CD4-positive, alpha-beta T cell treated with Interleukin-4 for 1 hour (primary cell): ENCODE measurements around the gene PPCS.

Source experiments
- DNase-seq, 2 donors: peaks; one replicate each; pipeline ENCODE4 v3.0.0-alpha.2; 2020 to 2022

PPCS gene

GRCh38 chr1:42456010-42456753 is at the start of gene PPCS, which contains the start of gene ZMYND12:
TSS of gene PPCS (plus strand) at chr1:42456543. CDS start at chr1:42456566, 23 bp downstream.
TSS of gene ZMYND12 (minus strand) at chr1:42456022. CDS start at chr1:42455997, 25 bp downstream.
- peak; percentile 91 for DNase-seq

- no peak for DNase-seq
Measured at GRCh38 chr1:42414551-42415496, 41.5 kb upstream of the PPCS start.

GRCh38 chr1:42417166-42417565 is 39.2 kb upstream of the PPCS start:
- no peak for DNase-seq

- DNase-seq, result no peak
Measured at GRCh38 chr1:42418516-42418915, 37.8 kb upstream of the PPCS start.

GRCh38 chr1:42419126-42419821 is 37.1 kb upstream of the PPCS start:
- DNase-seq, result no peak

GRCh38 chr1:42420121-42420520 is 36.2 kb upstream of the PPCS start:
- no peak for DNase-seq

GRCh38 chr1:42420911-42421585 is 35.3 kb upstream of the PPCS start:
- no peak for DNase-seq

GRCh38 chr1:42422737-42423136 is 33.6 kb upstream of the PPCS start:
- no peak for DNase-seq

GRCh38 chr1:42423681-42424080 is 32.7 kb upstream of the PPCS start:
- no peak for DNase-seq

GRCh38 chr1:42424201-42424600 is 32.1 kb upstream of the PPCS start:
- DNase-seq, result no peak

- no peak for DNase-seq
Measured at GRCh38 chr1:42427240-42427639, 29.1 kb upstream of the PPCS start.

- DNase-seq, result no peak
Measured at GRCh38 chr1:42429603-42430002, 26.7 kb upstream of the PPCS start.

GRCh38 chr1:42430286-42431135 is 25.8 kb upstream of the PPCS start:
- no peak for DNase-seq

GRCh38 chr1:42431514-42431913 is 24.8 kb upstream of the PPCS start:
- DNase-seq, result no peak

- DNase-seq, result no peak
Measured at GRCh38 chr1:42432714-42433113, 23.6 kb upstream of the PPCS start.

GRCh38 chr1:42433369-42433768 is 23.0 kb upstream of the PPCS start:
- no peak for DNase-seq

GRCh38 chr1:42434340-42434739 is 22.0 kb upstream of the PPCS start:
- DNase-seq, result no peak

- no peak for DNase-seq
Measured at GRCh38 chr1:42439940-42440339, 16.4 kb upstream of the PPCS start.

- DNase-seq, result no peak
Measured at GRCh38 chr1:42442662-42443061, 13.7 kb upstream of the PPCS start.

- DNase-seq, result no peak
Measured at GRCh38 chr1:42449256-42449655, 7.1 kb upstream of the PPCS start.

- no peak for DNase-seq
Measured at GRCh38 chr1:42450061-42450460, 6.3 kb upstream of the PPCS start.

- DNase-seq, result no peak
Measured at GRCh38 chr1:42453386-42453785, 3.0 kb upstream of the PPCS start.
